ENCODE results near the gene LRRC17. TPM values are rescaled to one million over a fixed set of nuclear protein-coding genes. Genes with fewer than 3 reads are reported as not detected.

The LRRC17 gene
- total RNA-seq, 4 donors from 2014 or later: 0.62 to 2.5 (median 1.6) TPM; not detected in 1

DNA sequence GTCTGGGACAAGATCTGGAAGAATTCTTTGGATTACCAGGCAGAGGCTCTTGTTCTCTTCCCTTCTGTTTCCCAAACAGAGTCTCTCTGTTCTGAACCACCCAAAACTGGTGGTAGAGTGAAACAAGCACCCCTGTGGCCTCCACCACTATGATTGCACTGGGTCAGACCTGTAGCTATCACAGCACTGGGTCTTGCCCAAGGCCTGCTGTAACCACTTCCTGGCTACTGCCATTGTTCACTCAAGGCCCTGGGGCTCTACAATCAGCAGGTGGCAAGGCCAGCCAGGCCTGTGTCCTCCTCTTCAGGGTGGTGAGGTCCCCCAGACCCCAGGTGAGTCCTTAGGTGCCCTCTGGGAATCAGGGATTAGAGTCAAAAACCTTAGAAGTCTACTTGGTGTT, 4.1 kb upstream of the LRRC17 start:
- no peak for ATAC-seq

DNA sequence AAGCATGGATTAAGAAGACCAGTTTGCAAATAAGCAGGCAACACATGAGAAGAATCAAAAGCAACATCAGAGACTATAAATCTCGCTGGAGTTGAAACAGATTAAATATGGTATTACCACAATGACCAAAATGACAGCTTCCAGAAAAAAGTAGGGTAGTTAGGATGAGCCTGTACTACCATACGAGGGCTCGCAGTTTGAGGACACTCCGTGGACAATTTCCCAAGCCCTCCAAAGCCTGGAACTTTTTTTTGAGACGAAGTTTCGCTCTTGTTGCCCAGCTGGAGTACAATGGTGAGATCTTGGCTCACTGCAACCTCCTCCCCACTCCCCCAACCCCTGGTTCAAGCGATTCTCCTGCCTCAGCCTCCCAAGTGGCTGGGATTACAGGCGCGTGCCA, 1.0 kb downstream of the LRRC17 start:
- no peak for TF ChIP-seq POLR2A (IDR thresholded peaks at IDR 0.05)
- TF ChIP-seq, protein P1, sequence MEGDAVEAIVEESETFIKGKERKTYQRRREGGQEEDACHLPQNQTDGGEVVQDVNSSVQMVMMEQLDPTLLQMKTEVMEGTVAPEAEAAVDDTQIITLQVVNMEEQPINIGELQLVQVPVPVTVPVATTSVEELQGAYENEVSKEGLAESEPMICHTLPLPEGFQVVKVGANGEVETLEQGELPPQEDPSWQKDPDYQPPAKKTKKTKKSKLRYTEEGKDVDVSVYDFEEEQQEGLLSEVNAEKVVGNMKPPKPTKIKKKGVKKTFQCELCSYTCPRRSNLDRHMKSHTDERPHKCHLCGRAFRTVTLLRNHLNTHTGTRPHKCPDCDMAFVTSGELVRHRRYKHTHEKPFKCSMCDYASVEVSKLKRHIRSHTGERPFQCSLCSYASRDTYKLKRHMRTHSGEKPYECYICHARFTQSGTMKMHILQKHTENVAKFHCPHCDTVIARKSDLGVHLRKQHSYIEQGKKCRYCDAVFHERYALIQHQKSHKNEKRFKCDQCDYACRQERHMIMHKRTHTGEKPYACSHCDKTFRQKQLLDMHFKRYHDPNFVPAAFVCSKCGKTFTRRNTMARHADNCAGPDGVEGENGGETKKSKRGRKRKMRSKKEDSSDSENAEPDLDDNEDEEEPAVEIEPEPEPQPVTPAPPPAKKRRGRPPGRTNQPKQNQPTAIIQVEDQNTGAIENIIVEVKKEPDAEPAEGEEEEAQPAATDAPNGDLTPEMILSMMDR (IDR thresholded peaks at IDR 0.05 in 4 of 5, conservative IDR thresholded peaks at IDR 0.05 in 1 of 5): no peak
- Histone ChIP-seq H3K4me1 (peaks cover 18 to 21% of the 10 kb centered on the region in 2 donors), H3K4me3 (peak overlapping the region in 2 of 4 donors; percentile 24 to 29), H3K9me3 (no peaks in the 10 kb centered on the region), H3K27ac (peak overlapping the region in 2 of 4 donors; percentile 5 to 35), H3K36me3 (no peaks in the 10 kb centered on the region), H3K27me3 (no peaks in the 10 kb centered on the region)
- intact Hi-C loops (cut with DNase I; ENCODE audit: low total_unique reads) (no loop called here), in situ Hi-C loops (cut with MboI; ENCODE audit: low sequenced_read_pairs in 4 of 4) (no loop called here)
- ATAC-seq (no peak), DNase-seq (no peak)

More for the DNA sequence above, 4.1 kb upstream of the LRRC17 start:
- in situ Hi-C loops (cut with MboI; ENCODE audit: low sequenced_read_pairs in 4 of 4): no loop called here
- intact Hi-C loops (cut with DNase I; ENCODE audit: low total_unique reads): no loop called here
- Histone ChIP-seq H3K36me3 (no peaks in the 10 kb centered on the region), H3K27me3 (no peaks in the 10 kb centered on the region), H3K9me3 (no peaks in the 10 kb centered on the region), H3K4me1 (peaks cover 7 to 12% of the 10 kb centered on the region in 2 donors), H3K27ac (no peak overlapping the region), H3K4me3 (no peak overlapping the region)
- DNase-seq: no peak
- TF ChIP-seq POLR2A (IDR thresholded peaks at IDR 0.05): no peak
- TF ChIP-seq, protein P1 (IDR thresholded peaks at IDR 0.05 in 4 of 5, conservative IDR thresholded peaks at IDR 0.05 in 1 of 5): no peak

DNA sequence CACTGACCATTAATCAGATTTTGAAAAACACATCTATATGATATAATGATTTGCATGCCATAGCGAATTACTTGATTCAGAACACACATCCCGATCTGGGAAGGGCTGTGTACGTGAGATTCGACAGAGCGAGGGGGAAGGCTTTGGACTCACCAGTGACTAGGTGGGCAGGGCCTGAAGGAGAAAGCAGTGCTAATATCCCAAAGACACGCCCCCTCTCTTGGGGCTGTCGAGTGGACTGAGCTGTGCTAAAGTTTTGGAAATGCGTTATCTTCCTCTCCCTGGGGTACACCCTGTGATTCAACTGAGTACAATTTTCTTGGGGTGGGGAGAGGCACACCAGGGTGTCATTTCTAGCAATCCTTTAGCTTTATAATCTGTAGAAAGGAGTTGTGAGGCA, 1.8 kb downstream of the LRRC17 start:
- peak in 1 of 2 donors; percentile 39 for DNase-seq
- peak; percentile 53 to 66 for ATAC-seq
- peak overlapping the region in 1 of 4 donors; percentile 35 for H3K27ac ChIP-seq
- in situ Hi-C loops (cut with MboI; ENCODE audit: low sequenced_read_pairs in 4 of 4) (no loop called here), intact Hi-C loops (cut with DNase I; ENCODE audit: low total_unique reads) (no loop called here)
- H3K27me3 ChIP-seq: no peaks in the 10 kb centered on the region
- no peak for TF ChIP-seq POLR2A (IDR thresholded peaks at IDR 0.05)
- TF ChIP-seq, protein P1 (IDR thresholded peaks at IDR 0.05 in 4 of 5, conservative IDR thresholded peaks at IDR 0.05 in 1 of 5): no peak
- peaks cover 18 to 21% of the 10 kb centered on the region in 2 donors for H3K4me1 ChIP-seq
- no peaks in the 10 kb centered on the region for H3K9me3 ChIP-seq
- no peaks in the 10 kb centered on the region for H3K36me3 ChIP-seq
- peak overlapping the region in 1 of 4 donors; percentile 3 for H3K4me3 ChIP-seq

DNA sequence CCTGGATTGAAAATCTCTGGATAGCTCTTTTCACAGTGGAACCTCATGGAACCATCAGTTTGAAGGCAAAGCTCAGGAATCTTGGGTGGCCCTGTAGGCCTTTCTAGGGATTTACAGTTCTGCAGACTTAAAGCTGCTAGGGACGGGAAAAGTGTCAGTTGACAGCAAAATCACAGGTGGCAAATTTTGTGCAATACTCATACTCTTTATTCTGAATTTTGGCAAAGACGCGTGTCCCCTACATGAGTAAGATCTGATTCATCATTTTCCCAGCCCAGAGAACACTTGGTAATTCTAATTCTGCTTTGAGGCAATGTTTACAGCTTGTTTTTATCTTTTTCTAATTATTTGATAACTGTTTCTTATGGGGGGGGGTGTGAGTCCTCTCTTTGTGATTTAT, 3.6 kb downstream of the LRRC17 start:
- in situ Hi-C loops (cut with MboI; ENCODE audit: low sequenced_read_pairs in 4 of 4): no loop called here
- DNase-seq: no peak
- no peaks in the 10 kb centered on the region for H3K36me3 ChIP-seq
- H3K4me1 ChIP-seq: peaks cover 18 to 21% of the 10 kb centered on the region in 2 donors
- no peak for TF ChIP-seq POLR2A (IDR thresholded peaks at IDR 0.05)
- TF ChIP-seq, protein P1 (IDR thresholded peaks at IDR 0.05 in 4 of 5, conservative IDR thresholded peaks at IDR 0.05 in 1 of 5): no peak
- intact Hi-C loops (cut with DNase I; ENCODE audit: low total_unique reads): no loop called here
- no peaks in the 10 kb centered on the region for H3K27me3 ChIP-seq
- H3K4me3 ChIP-seq: no peak overlapping the region
- peak in 1 of 2 donors; percentile 43 for ATAC-seq
- no peak overlapping the region for H3K27ac ChIP-seq
- H3K9me3 ChIP-seq: no peaks in the 10 kb centered on the region

DNA sequence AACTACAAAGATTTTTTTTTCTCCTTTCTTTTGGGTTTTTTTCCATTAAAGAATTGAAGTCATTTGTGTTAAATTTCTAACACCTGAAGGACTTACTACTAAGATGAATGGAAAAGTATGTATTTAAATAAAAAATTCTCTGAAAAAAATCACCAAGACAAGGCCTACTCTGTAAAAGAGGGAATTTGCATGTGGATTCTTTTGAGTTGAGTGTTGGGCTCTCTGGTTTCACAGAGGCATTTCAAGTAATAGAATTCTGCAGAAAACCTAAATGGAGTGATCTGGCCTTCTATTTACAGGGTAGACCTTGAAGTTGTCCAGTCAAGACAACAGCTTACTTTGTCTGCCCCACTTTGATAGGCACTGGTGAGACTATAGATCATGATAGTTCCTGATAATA, 4.1 kb downstream of the LRRC17 start:
- TF ChIP-seq, protein P1 (IDR thresholded peaks at IDR 0.05 in 4 of 5, conservative IDR thresholded peaks at IDR 0.05 in 1 of 5): no peak
- no peak for TF ChIP-seq POLR2A (IDR thresholded peaks at IDR 0.05)
- H3K4me3 ChIP-seq: no peak overlapping the region
- ATAC-seq: no peak
- no peak for DNase-seq
- in situ Hi-C loops (cut with MboI; ENCODE audit: low sequenced_read_pairs in 4 of 4) (no loop called here), intact Hi-C loops (cut with DNase I; ENCODE audit: low total_unique reads) (no loop called here)
- peaks cover 18 to 21% of the 10 kb centered on the region in 2 donors for H3K4me1 ChIP-seq
- H3K9me3 ChIP-seq: no peaks in the 10 kb centered on the region
- no peak overlapping the region for H3K27ac ChIP-seq
- H3K27me3 ChIP-seq: no peaks in the 10 kb centered on the region
- H3K36me3 ChIP-seq: no peaks in the 10 kb centered on the region
